Gastroesophageal sphincter (tissue), 3 donors: Measurements from ENCODE around the gene RALA.

ENCODE experiments used
- EP300 ChIP-seq: sonication (generic); formaldehyde crosslinking; IDR thresholded peaks from one replicate; pipeline ENCODE4 v1.6.1; 2017; ENCODE audit warnings: antibody characterized with exemption, mild to moderate bottlenecking
- POLR2A ChIP-seq, 2 donors: fragments of 450-650 bp; IDR thresholded peaks; one replicate each; pipeline ENCODE4 v1.6.1; 2017; ENCODE audit warnings: antibody characterized with exemption in 2 of 2, mild to moderate bottlenecking in 2 of 2, moderate library complexity in 1 of 2
- POLR2AphosphoS5 ChIP-seq: sonication (generic); formaldehyde crosslinking; IDR thresholded peaks from one replicate; pipeline ENCODE4 v1.6.1; 2017; ENCODE audit warnings: antibody characterized with exemption
- TF ChIP-seq, protein P1 (sequence below), 4 experiments: fragments of 200-600 bp in 2 of 4; fragments of 450-650 bp in 2 of 4; sonication (generic) in 1 of 4; IDR thresholded peaks; one replicate each; pipeline ENCODE4 v1.5.1; 2017 to 2019; ENCODE audit warnings: antibody characterized with exemption in 4 of 4, mild to moderate bottlenecking in 2 of 4, moderate library complexity in 2 of 4

- TF ChIP-seq, protein P1, sequence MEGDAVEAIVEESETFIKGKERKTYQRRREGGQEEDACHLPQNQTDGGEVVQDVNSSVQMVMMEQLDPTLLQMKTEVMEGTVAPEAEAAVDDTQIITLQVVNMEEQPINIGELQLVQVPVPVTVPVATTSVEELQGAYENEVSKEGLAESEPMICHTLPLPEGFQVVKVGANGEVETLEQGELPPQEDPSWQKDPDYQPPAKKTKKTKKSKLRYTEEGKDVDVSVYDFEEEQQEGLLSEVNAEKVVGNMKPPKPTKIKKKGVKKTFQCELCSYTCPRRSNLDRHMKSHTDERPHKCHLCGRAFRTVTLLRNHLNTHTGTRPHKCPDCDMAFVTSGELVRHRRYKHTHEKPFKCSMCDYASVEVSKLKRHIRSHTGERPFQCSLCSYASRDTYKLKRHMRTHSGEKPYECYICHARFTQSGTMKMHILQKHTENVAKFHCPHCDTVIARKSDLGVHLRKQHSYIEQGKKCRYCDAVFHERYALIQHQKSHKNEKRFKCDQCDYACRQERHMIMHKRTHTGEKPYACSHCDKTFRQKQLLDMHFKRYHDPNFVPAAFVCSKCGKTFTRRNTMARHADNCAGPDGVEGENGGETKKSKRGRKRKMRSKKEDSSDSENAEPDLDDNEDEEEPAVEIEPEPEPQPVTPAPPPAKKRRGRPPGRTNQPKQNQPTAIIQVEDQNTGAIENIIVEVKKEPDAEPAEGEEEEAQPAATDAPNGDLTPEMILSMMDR (IDR thresholded peaks at IDR 0.05): no peak
- TF ChIP-seq POLR2A (IDR thresholded peaks at IDR 0.05) (no peak), POLR2AphosphoS5 (no peak), EP300 (no peak)
Measured at GRCh38 chr7:39637963-39638485, 14.7 kb downstream of the RALA start.
